ENCODE measurements around the gene GRK5.

Gene GRK5

GRCh38 chr10:119377451-119377957 lies 170.1 kb downstream of the GRK5 start:
- H3K4me3 ChIP-seq (ENCODE audit: low read depth, low read length) = no peak overlapping the region
- TF ChIP-seq CTCF (IDR thresholded peaks at IDR 0.05; ENCODE audit: low read depth, low read length) = no peak

- H3K4me3 ChIP-seq (ENCODE audit: low read depth, low read length) = no peak overlapping the region
- TF ChIP-seq CTCF (IDR thresholded peaks at IDR 0.05; ENCODE audit: low read depth, low read length) = no peak
Observed at GRCh38 chr10:119377958-119378736, 170.8 kb downstream of the GRK5 start.

- H3K4me3 ChIP-seq (ENCODE audit: low read depth, low read length) = no peak overlapping the region
- no peak for TF ChIP-seq CTCF (IDR thresholded peaks at IDR 0.05; ENCODE audit: low read depth, low read length)
Observed at GRCh38 chr10:119378737-119379067, 171.3 kb downstream of the GRK5 start.

- no peak overlapping the region for H3K4me3 ChIP-seq (ENCODE audit: low read depth, low read length)
- no peak for TF ChIP-seq CTCF (IDR thresholded peaks at IDR 0.05; ENCODE audit: low read depth, low read length)
Observed at GRCh38 chr10:119379466-119380071, 172.2 kb downstream of the GRK5 start.

GRCh38 chr10:119383174-119383856 lies 175.9 kb downstream of the GRK5 start:
- no peak overlapping the region for H3K4me3 ChIP-seq (ENCODE audit: low read depth, low read length)
- no peak for TF ChIP-seq CTCF (IDR thresholded peaks at IDR 0.05; ENCODE audit: low read depth, low read length)

GRCh38 chr10:119384127-119384526 lies 176.8 kb downstream of the GRK5 start:
- TF ChIP-seq CTCF (IDR thresholded peaks at IDR 0.05; ENCODE audit: low read depth, low read length) = no peak
- H3K4me3 ChIP-seq (ENCODE audit: low read depth, low read length) = no peak overlapping the region

GRCh38 chr10:119386666-119387065 lies 179.3 kb downstream of the GRK5 start:
- TF ChIP-seq CTCF (IDR thresholded peaks at IDR 0.05; ENCODE audit: low read depth, low read length) = no peak
- no peak overlapping the region for H3K4me3 ChIP-seq (ENCODE audit: low read depth, low read length)

Data from WI38 (cell line).